ENCODE data around the gene MEI1. TPM values are rescaled to one million over a fixed set of nuclear protein-coding genes. Genes with fewer than 3 reads are reported as not detected.

The MEI1 gene
- total RNA-seq, 1 donor from 2014 or later, result 0.64 TPM

- H3K27me3 ChIP-seq (ENCODE audit: insufficient read depth, low read length), result no peaks in the 10 kb centered on the region
- no peak overlapping the region for H3K27ac Mint-ChIP-seq (ENCODE audit: unreplicated experiment)
- peaks cover 15% of the 10 kb centered on the region for H3K4me1 ChIP-seq (ENCODE audit: insufficient read depth, low read length)
- H3K27ac ChIP-seq (ENCODE audit: low read depth, low read length), result no peak overlapping the region
- FAIRE-seq (no peak), DNase-seq (ENCODE audit: low read depth) (no peak)
- H3K9me3 Mint-ChIP-seq (ENCODE audit: unreplicated experiment), result no peaks in the 10 kb centered on the region
- H3K27me3 Mint-ChIP-seq (ENCODE audit: low read depth, unreplicated experiment), result no peaks in the 10 kb centered on the region
- peaks cover 23% of the 10 kb centered on the region for H3K79me2 ChIP-seq (ENCODE audit: insufficient read depth, low read length)
- TF ChIP-seq, protein P1, sequence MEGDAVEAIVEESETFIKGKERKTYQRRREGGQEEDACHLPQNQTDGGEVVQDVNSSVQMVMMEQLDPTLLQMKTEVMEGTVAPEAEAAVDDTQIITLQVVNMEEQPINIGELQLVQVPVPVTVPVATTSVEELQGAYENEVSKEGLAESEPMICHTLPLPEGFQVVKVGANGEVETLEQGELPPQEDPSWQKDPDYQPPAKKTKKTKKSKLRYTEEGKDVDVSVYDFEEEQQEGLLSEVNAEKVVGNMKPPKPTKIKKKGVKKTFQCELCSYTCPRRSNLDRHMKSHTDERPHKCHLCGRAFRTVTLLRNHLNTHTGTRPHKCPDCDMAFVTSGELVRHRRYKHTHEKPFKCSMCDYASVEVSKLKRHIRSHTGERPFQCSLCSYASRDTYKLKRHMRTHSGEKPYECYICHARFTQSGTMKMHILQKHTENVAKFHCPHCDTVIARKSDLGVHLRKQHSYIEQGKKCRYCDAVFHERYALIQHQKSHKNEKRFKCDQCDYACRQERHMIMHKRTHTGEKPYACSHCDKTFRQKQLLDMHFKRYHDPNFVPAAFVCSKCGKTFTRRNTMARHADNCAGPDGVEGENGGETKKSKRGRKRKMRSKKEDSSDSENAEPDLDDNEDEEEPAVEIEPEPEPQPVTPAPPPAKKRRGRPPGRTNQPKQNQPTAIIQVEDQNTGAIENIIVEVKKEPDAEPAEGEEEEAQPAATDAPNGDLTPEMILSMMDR (IDR thresholded peaks at IDR 0.05; ENCODE audit: insufficient read depth, low read depth, low read length), result no peak
- no peak for TF ChIP-seq EZH2 (IDR thresholded peaks at IDR 0.05; ENCODE audit: insufficient read depth, low read length)
- peak overlapping the region; percentile 92 for H3K4me3 Mint-ChIP-seq (ENCODE audit: unreplicated experiment)
- H3K9me3 ChIP-seq (ENCODE audit: insufficient read depth, low read depth, low read length), result no peaks in the 10 kb centered on the region
- H3K4me1 Mint-ChIP-seq (ENCODE audit: low read depth, unreplicated experiment), result peaks cover 12% of the 10 kb centered on the region
- H3K9ac ChIP-seq (ENCODE audit: low read length), result no peak overlapping the region
- H3K4me2 ChIP-seq (ENCODE audit: low read length), result peak overlapping the region; percentile 97
- H2AFZ ChIP-seq (ENCODE audit: low read depth, low read length), result no peak overlapping the region
- no peaks in the 10 kb centered on the region for H3K36me3 Mint-ChIP-seq (ENCODE audit: low read depth, unreplicated experiment)
- no peak overlapping the region for H3K4me3 ChIP-seq (ENCODE audit: insufficient read depth, low read depth, low read length)
- H3K36me3 ChIP-seq (ENCODE audit: insufficient read depth, low read length), result no peaks in the 10 kb centered on the region
- H4K20me1 ChIP-seq (ENCODE audit: insufficient read depth, low read length), result peaks cover 9% of the 10 kb centered on the region
Observed at GRCh38 chr22:41801886-41802285, 102.6 kb downstream of the MEI1 start.

GRCh38 chr22:41805639-41806038, 106.3 kb downstream of the MEI1 start:
- Mint-ChIP-seq H3K36me3 (ENCODE audit: low read depth, unreplicated experiment) (peaks cover 7% of the 10 kb centered on the region), H3K4me1 (ENCODE audit: low read depth, unreplicated experiment) (peaks cover 10% of the 10 kb centered on the region), H3K9me3 (ENCODE audit: unreplicated experiment) (no peaks in the 10 kb centered on the region), H3K27ac (ENCODE audit: unreplicated experiment) (no peak overlapping the region), H3K4me3 (ENCODE audit: unreplicated experiment) (no peak overlapping the region), H3K27me3 (ENCODE audit: low read depth, unreplicated experiment) (no peaks in the 10 kb centered on the region)
- Histone ChIP-seq H3K4me2 (ENCODE audit: low read length) (no peak overlapping the region), H2AFZ (ENCODE audit: low read depth, low read length) (no peak overlapping the region), H3K4me1 (ENCODE audit: insufficient read depth, low read length) (peaks cover 7% of the 10 kb centered on the region), H4K20me1 (ENCODE audit: insufficient read depth, low read length) (peaks cover 16% of the 10 kb centered on the region), H3K36me3 (ENCODE audit: insufficient read depth, low read length) (no peaks in the 10 kb centered on the region), H3K27me3 (ENCODE audit: insufficient read depth, low read length) (no peaks in the 10 kb centered on the region), H3K9me3 (ENCODE audit: insufficient read depth, low read depth, low read length) (no peaks in the 10 kb centered on the region), H3K27ac (ENCODE audit: low read depth, low read length) (no peak overlapping the region), H3K79me2 (ENCODE audit: insufficient read depth, low read length) (peaks cover 23% of the 10 kb centered on the region), H3K9ac (ENCODE audit: low read length) (no peak overlapping the region), H3K4me3 (ENCODE audit: insufficient read depth, low read depth, low read length) (no peak overlapping the region)
- DNase-seq (ENCODE audit: low read depth) (no peak), FAIRE-seq (no peak)
- TF ChIP-seq, protein P1 (IDR thresholded peaks at IDR 0.05; ENCODE audit: insufficient read depth, low read depth, low read length), result no peak
- no peak for TF ChIP-seq EZH2 (IDR thresholded peaks at IDR 0.05; ENCODE audit: insufficient read depth, low read length)

- no peak overlapping the region for H2AFZ ChIP-seq (ENCODE audit: low read depth, low read length)
- no peak for FAIRE-seq
Observed at GRCh38 chr22:41808400-41808799, 109.1 kb downstream of the MEI1 start.

More at GRCh38 chr22:41808400-41808799, 109.1 kb downstream of the MEI1 start:
- Mint-ChIP-seq H3K9me3 (ENCODE audit: unreplicated experiment) (no peaks in the 10 kb centered on the region), H3K36me3 (ENCODE audit: low read depth, unreplicated experiment) (peaks cover 11% of the 10 kb centered on the region), H3K4me1 (ENCODE audit: low read depth, unreplicated experiment) (no peaks in the 10 kb centered on the region), H3K4me3 (ENCODE audit: unreplicated experiment) (no peak overlapping the region), H3K27ac (ENCODE audit: unreplicated experiment) (no peak overlapping the region), H3K27me3 (ENCODE audit: low read depth, unreplicated experiment) (no peaks in the 10 kb centered on the region)
- Histone ChIP-seq H3K4me1 (ENCODE audit: insufficient read depth, low read length) (no peaks in the 10 kb centered on the region), H3K4me3 (ENCODE audit: insufficient read depth, low read depth, low read length) (no peak overlapping the region), H3K9me3 (ENCODE audit: insufficient read depth, low read depth, low read length) (no peaks in the 10 kb centered on the region), H3K27me3 (ENCODE audit: insufficient read depth, low read length) (no peaks in the 10 kb centered on the region), H4K20me1 (ENCODE audit: insufficient read depth, low read length) (peaks cover 7% of the 10 kb centered on the region), H3K36me3 (ENCODE audit: insufficient read depth, low read length) (no peaks in the 10 kb centered on the region), H3K79me2 (ENCODE audit: insufficient read depth, low read length) (peaks cover 3% of the 10 kb centered on the region), H3K4me2 (ENCODE audit: low read length) (no peak overlapping the region), H3K9ac (ENCODE audit: low read length) (no peak overlapping the region), H3K27ac (ENCODE audit: low read depth, low read length) (no peak overlapping the region)
- DNase-seq (ENCODE audit: low read depth), result no peak
- TF ChIP-seq EZH2 (IDR thresholded peaks at IDR 0.05; ENCODE audit: insufficient read depth, low read length), result no peak
- TF ChIP-seq, protein P1 (IDR thresholded peaks at IDR 0.05; ENCODE audit: insufficient read depth, low read depth, low read length), result no peak
